NCI-H1930 (cell line): Measurements from ENCODE around the gene FOXO1.
"Not testable (repeated sequence)": the region's sequence is repeated elsewhere in the genome, so short reads cannot be mapped to it uniquely, and the experiment has no call there.

Source experiments
- DNase-seq, 2 experiments: peaks; one replicate each; lab custom pipeline; 2025; lab: John Stamatoyannopoulos, UW

The FOXO1 gene

GRCh38 chr13:40666045-40666932 lies at the start of gene FOXO1:
Gene FOXO1 (minus strand): TSS chr13:40666641. CDS start chr13:40666212, 429 bp downstream.
- DNase-seq = peak; percentile 63 to 88

GRCh38 chr13:40714433-40714832 lies 48.0 kb upstream of the FOXO1 start:
- not testable (repeated sequence) for DNase-seq

GRCh38 chr13:40706439-40706838 lies 40.0 kb upstream of the FOXO1 start:
- no peak for DNase-seq

- DNase-seq = no peak
These were observed 31.3 kb upstream of the FOXO1 start for GRCh38 chr13:40697711-40698110.

GRCh38 chr13:40694426-40694825 lies 28.0 kb upstream of the FOXO1 start:
- no peak for DNase-seq

- DNase-seq = no peak
These were observed 26.5 kb upstream of the FOXO1 start for GRCh38 chr13:40692946-40693345.

- DNase-seq = no peak
These were observed 22.3 kb upstream of the FOXO1 start for GRCh38 chr13:40688781-40689180.

- DNase-seq = peak; percentile 32 to 53
These were observed 16.2 kb upstream of the FOXO1 start for GRCh38 chr13:40682449-40683240.

GRCh38 chr13:40681341-40682146 lies 15.1 kb upstream of the FOXO1 start:
- DNase-seq = no peak

GRCh38 chr13:40680659-40681323 lies 14.3 kb upstream of the FOXO1 start:
- no peak for DNase-seq

- no peak for DNase-seq
These were observed 13.1 kb upstream of the FOXO1 start for GRCh38 chr13:40679480-40679985.

- no peak for DNase-seq
These were observed 10.6 kb upstream of the FOXO1 start for GRCh38 chr13:40677064-40677463.

GRCh38 chr13:40676007-40676406 lies 9.6 kb upstream of the FOXO1 start:
- no peak for DNase-seq

- no peak for DNase-seq
These were observed 7.0 kb upstream of the FOXO1 start for GRCh38 chr13:40673414-40673813.

GRCh38 chr13:40672765-40673397 lies 6.4 kb upstream of the FOXO1 start:
- DNase-seq = no peak

GRCh38 chr13:40671956-40672764 lies 5.7 kb upstream of the FOXO1 start:
- DNase-seq = peak in 1 of 2 experiments; percentile 11

GRCh38 chr13:40670307-40670706 lies 3.9 kb upstream of the FOXO1 start:
- no peak for DNase-seq

GRCh38 chr13:40668335-40668734 lies 1.9 kb upstream of the FOXO1 start:
- no peak for DNase-seq

- DNase-seq = no peak
These were observed 1.2 kb upstream of the FOXO1 start for GRCh38 chr13:40667622-40667978.
